Adrenal gland (tissue), 5 donors: ENCODE data around the gene TNFAIP8L1.

Source experiments
- POLR2A ChIP-seq, 2 donors: fragments of 450-650 bp; IDR thresholded peaks; one replicate each; pipeline ENCODE4 v1.6.1; 2017; ENCODE audit warnings: antibody characterized with exemption in 2 of 2, mild to moderate bottlenecking in 2 of 2, moderate library complexity in 1 of 2
- TF ChIP-seq, protein P1 (sequence below), 6 experiments: fragments of 450-650 bp in 4 of 6; fragments of 200-600 bp in 2 of 6; sonication (generic) in 1 of 6; IDR thresholded peaks; 1 replicate in 5 of 6; 2 replicates in 1 of 6; pipeline versions ENCODE4 v1.5.1 to v1.8.0; 2016 to 2021; ENCODE audit warnings: antibody characterized with exemption in 6 of 6, mild to moderate bottlenecking in 2 of 6, moderate library complexity in 1 of 6
- donor health status: DM: no; HTN: no; CAD: no.

DNA sequence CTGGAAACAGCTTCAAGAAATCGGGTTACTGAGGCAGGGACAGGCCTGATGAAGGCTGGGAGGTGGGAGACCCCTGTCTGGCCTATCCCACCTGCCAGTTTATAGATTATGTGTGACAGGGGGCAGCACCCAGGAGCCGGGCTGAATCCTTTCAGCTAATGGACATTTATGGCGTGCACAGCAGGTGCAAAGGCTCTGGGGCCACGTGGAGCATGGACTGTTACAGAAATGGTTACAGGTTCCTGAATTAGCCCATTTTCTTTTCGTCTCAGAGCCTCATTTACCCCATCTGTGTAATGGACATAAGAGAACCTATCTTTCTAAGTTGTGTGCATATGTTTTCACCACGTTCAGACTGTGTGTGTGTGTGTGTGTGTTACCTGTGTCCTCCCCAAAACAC lies 34.4 kb upstream of the TNFAIP8L1 start:
- TF ChIP-seq, protein P1, sequence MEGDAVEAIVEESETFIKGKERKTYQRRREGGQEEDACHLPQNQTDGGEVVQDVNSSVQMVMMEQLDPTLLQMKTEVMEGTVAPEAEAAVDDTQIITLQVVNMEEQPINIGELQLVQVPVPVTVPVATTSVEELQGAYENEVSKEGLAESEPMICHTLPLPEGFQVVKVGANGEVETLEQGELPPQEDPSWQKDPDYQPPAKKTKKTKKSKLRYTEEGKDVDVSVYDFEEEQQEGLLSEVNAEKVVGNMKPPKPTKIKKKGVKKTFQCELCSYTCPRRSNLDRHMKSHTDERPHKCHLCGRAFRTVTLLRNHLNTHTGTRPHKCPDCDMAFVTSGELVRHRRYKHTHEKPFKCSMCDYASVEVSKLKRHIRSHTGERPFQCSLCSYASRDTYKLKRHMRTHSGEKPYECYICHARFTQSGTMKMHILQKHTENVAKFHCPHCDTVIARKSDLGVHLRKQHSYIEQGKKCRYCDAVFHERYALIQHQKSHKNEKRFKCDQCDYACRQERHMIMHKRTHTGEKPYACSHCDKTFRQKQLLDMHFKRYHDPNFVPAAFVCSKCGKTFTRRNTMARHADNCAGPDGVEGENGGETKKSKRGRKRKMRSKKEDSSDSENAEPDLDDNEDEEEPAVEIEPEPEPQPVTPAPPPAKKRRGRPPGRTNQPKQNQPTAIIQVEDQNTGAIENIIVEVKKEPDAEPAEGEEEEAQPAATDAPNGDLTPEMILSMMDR (IDR thresholded peaks at IDR 0.05): no peak
- no peak for TF ChIP-seq POLR2A (IDR thresholded peaks at IDR 0.05)
